OCI-LY7 (cell line): ENCODE results near the gene PAK3. TPM values are rescaled to one million over a fixed set of nuclear protein-coding genes. Genes with fewer than 3 reads are reported as not detected.

Source experiments
- BruUV-seq: library from RNA; stranded (reverse); fragments of 400-500 nt; replicated peaks from 2 replicates; lab custom pipeline; 2021; lab: Mats Ljungman, UMichigan
- CTCF ChIA-PET: fragments of 300-600 bp; sonication (Branson Sonifier 250); formaldehyde crosslinking; loops from one replicate; lab custom pipeline; 2022; ENCODE audit warnings: antibody characterized with exemption; ENCODE audit not compliant: unreplicated experiment; lab: Charles Lee
- POLR2A ChIA-PET: fragments of 300-600 bp; sonication (Branson Sonifier 250); formaldehyde crosslinking; loops from one replicate; lab custom pipeline; 2022; ENCODE audit warnings: antibody characterized with exemption; lab: Charles Lee
- DNase-seq: peaks from one replicate; pipeline ENCODE4 v3.0.0-alpha.2; 2015; ENCODE audit warnings: low spot score
- H2AFZ ChIP-seq: fragments of 200-600 bp; sonication (generic), shearing (Covaris generic); 2 replicates; pipeline ENCODE4 v1.6.1; 2014; ENCODE audit warnings: mild to moderate bottlenecking, antibody characterized with exemption, low read length, moderate library complexity
- H3K27ac ChIP-seq: fragments of 200-600 bp; sonication (generic); 2 replicates; pipeline ENCODE4 v1.5.1; 2014; ENCODE audit warnings: mixed run types, low read depth, mild to moderate bottlenecking, moderate library complexity, low read length, inconsistent platforms; ENCODE audit not compliant: poor library complexity, severe bottlenecking
- H3K36me3 ChIP-seq: fragments of 200-600 bp; sonication (generic); 2 replicates; pipeline ENCODE4 v1.6.1; 2014; ENCODE audit warnings: mild to moderate bottlenecking, antibody characterized with exemption, low read length, moderate library complexity, mixed read lengths; ENCODE audit not compliant: insufficient read depth
- H3K4me1 ChIP-seq: fragments of 200-600 bp; sonication (generic); 2 replicates; pipeline ENCODE4 v1.5.1; 2014; ENCODE audit warnings: mild to moderate bottlenecking, low read length; ENCODE audit not compliant: insufficient read depth, poor library complexity, severe bottlenecking
- H3K4me2 ChIP-seq: fragments of 200-600 bp; sonication (generic); 2 replicates; pipeline ENCODE4 v1.6.1; 2014; ENCODE audit warnings: mild to moderate bottlenecking, low read length
- H3K4me3 ChIP-seq: fragments of 200-600 bp; sonication (generic); 2 replicates; pipeline ENCODE4 v1.5.1; 2014; ENCODE audit warnings: mild to moderate bottlenecking, low read depth, low read length; ENCODE audit not compliant: poor library complexity, severe bottlenecking
- H3K79me2 ChIP-seq: fragments of 200-600 bp; sonication (generic); 2 replicates; pipeline ENCODE4 v1.6.1; 2016; ENCODE audit warnings: low read depth, mild to moderate bottlenecking, low read length, moderate library complexity, mixed read lengths; ENCODE audit not compliant: insufficient read depth
- H3K9me2 ChIP-seq: fragments of 200-600 bp; sonication (generic); 2 replicates; pipeline ENCODE4 v1.6.1; 2016; ENCODE audit warnings: mild to moderate bottlenecking, low read length, mixed read lengths; ENCODE audit not compliant: insufficient read depth
- H3K9me3 ChIP-seq: fragments of 200-600 bp; sonication (generic); 2 replicates; pipeline ENCODE4 v1.6.1; 2014; ENCODE audit warnings: mild to moderate bottlenecking, mixed run types, low read length, mixed read lengths
- H4K20me1 ChIP-seq: fragments of 200-600 bp; sonication (generic); 2 replicates; pipeline ENCODE4 v1.6.1; 2014; ENCODE audit warnings: mild to moderate bottlenecking, antibody characterized with exemption, low read length, moderate library complexity, mixed read lengths; ENCODE audit not compliant: insufficient read depth
- EZH2phosphoT487 ChIP-seq: fragments of 200-600 bp; sonication (generic); IDR thresholded peaks from 2 replicates; pipeline ENCODE4 v1.6.1; 2018; ENCODE audit warnings: low read depth, borderline replicate concordance, mild to moderate bottlenecking, mixed run types, antibody characterized with exemption, low read length, moderate library complexity, mixed read lengths
- intact Hi-C: fragments of 100-400 bp; cut with micrococcal nuclease; formaldehyde crosslinking; loops from one replicate; pipeline ENCODE4 v1.10.0; 2022; ENCODE audit not compliant: unreplicated experiment
- total RNA-seq, 2 experiments: library from RNA; depleted of rRNA in 1 of 2; stranded (reverse); fragments of >200 nt in 1 of 2; shearing (Covaris generic) in 1 of 2; gene quantifications; 2 replicates each; pipeline ENCODE4 v1.2.3, GENCODE V29; 2014 to 2022
- TF ChIP-seq, protein P1 (sequence below): fragments of 200-600 bp; sonication (generic); conservative IDR thresholded peaks from 2 replicates; pipeline ENCODE4 v1.5.1; 2014; ENCODE audit warnings: mild to moderate bottlenecking, antibody characterized with exemption, low read length, moderate library complexity, mixed read lengths

The PAK3 gene
- total RNA-seq, 2 experiments from 2014 or later: not detected

DNA sequence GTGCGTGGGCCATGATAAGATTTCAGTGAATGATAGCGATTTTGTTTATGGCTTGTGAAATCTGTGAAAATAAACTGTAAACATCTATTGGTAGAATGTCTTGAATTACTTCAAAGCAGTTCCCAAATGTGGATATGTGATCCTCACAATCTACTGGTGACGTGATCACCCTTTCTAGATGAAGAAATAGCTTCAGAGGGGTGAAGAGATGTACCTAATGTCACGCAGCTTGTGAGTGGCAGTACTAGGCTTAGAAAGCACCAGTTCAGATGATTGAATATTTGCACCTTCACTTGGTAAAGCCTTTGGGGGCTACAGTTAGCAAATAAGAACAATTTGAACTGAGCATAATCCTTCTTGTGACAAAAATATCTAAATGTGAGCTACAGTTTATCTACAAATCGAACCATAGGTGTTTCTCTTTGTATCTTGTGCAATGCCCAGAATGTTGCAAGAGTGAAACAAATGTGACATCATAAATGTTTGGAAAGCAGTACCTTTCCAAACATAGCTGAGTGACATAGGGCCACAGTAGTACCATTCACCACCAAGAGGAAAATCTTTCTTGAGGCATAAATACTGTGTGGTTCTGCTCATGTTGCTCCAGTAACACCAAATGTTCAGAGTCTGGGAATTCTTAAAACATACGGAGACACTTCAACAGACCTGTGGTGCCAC, 14.2 kb downstream of the PAK3 start:
- BruUV-seq: no TSS peak
- Histone ChIP-seq H2AFZ (no peak overlapping the region), H3K4me3 (no peak overlapping the region), H3K9me3 (no peaks in the 10 kb centered on the region), H3K9me2 (no peaks in the 10 kb centered on the region), H3K36me3 (no peaks in the 10 kb centered on the region), H3K79me2 (no peaks in the 10 kb centered on the region), H3K4me2 (no peak overlapping the region), H3K4me1 (no peaks in the 10 kb centered on the region), H4K20me1 (no peaks in the 10 kb centered on the region), H3K27ac (no peak overlapping the region)
- CTCF ChIA-PET: no interaction called here
- no peak for DNase-seq
- intact Hi-C loops: no loop called here
- POLR2A ChIA-PET: no interaction called here
- TF ChIP-seq EZH2phosphoT487: no peak
- TF ChIP-seq, protein P1, sequence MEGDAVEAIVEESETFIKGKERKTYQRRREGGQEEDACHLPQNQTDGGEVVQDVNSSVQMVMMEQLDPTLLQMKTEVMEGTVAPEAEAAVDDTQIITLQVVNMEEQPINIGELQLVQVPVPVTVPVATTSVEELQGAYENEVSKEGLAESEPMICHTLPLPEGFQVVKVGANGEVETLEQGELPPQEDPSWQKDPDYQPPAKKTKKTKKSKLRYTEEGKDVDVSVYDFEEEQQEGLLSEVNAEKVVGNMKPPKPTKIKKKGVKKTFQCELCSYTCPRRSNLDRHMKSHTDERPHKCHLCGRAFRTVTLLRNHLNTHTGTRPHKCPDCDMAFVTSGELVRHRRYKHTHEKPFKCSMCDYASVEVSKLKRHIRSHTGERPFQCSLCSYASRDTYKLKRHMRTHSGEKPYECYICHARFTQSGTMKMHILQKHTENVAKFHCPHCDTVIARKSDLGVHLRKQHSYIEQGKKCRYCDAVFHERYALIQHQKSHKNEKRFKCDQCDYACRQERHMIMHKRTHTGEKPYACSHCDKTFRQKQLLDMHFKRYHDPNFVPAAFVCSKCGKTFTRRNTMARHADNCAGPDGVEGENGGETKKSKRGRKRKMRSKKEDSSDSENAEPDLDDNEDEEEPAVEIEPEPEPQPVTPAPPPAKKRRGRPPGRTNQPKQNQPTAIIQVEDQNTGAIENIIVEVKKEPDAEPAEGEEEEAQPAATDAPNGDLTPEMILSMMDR: no peak

DNA sequence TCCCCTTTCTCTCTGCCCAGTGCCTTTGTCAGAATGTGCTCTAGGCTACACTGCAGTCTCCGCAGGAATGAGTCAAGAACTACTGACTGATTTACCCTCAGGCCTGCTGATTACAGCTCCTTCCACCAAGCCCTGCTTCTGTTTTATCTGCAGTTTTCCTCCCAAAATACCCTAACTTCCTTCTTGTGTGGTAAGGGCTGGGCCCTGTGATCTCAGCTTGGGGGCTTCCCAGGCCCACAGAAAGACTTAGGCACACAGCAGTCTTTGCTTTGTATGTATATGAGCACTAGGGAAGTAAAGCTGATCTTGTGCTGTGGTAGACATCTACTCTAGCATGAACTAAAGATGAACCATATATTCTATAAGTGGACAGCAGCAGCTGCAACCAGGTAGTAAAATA, 18.8 kb downstream of the PAK3 start:
- ChIA-PET CTCF (no interaction called here), POLR2A (no interaction called here)
- no peak overlapping the region for H2AFZ ChIP-seq
- H3K27ac ChIP-seq: no peak overlapping the region
- no peak for DNase-seq
- no peak overlapping the region for H3K4me2 ChIP-seq
- H4K20me1 ChIP-seq: no peaks in the 10 kb centered on the region
- no peaks in the 10 kb centered on the region for H3K79me2 ChIP-seq
- BruUV-seq: no TSS peak
- intact Hi-C loops: no loop called here
- no peaks in the 10 kb centered on the region for H3K9me2 ChIP-seq
- H3K36me3 ChIP-seq: no peaks in the 10 kb centered on the region
- H3K9me3 ChIP-seq: no peaks in the 10 kb centered on the region
- H3K4me3 ChIP-seq: no peak overlapping the region
- H3K4me1 ChIP-seq: no peaks in the 10 kb centered on the region
- TF ChIP-seq EZH2phosphoT487: no peak
- TF ChIP-seq, protein P1: no peak

DNA sequence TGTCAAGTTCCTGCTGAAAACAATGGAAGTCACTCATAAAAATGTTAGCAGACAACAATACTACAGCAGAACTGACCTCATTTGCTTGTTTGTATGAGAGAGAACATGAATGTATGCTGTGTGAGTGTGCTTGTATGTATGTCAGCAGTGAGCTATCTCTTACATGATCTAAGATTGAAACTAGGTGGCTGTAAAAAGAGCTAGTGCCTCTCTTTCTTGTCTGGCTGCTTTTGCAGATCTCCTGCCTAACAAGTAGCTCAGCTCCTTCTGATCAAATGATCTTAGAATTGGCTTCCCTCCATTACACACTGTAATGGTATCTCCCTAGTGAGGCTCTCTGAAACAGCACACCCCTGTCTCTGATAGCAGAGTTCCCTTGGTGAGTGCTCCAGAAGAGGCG, 20.7 kb downstream of the PAK3 start:
- Histone ChIP-seq H3K4me2 (no peak overlapping the region), H3K9me2 (no peaks in the 10 kb centered on the region), H3K4me3 (no peak overlapping the region), H3K4me1 (no peaks in the 10 kb centered on the region), H3K27ac (no peak overlapping the region), H4K20me1 (no peaks in the 10 kb centered on the region), H2AFZ (no peak overlapping the region), H3K9me3 (no peaks in the 10 kb centered on the region), H3K36me3 (no peaks in the 10 kb centered on the region), H3K79me2 (no peaks in the 10 kb centered on the region)
- no peak for DNase-seq
- TF ChIP-seq, protein P1: no peak
- TF ChIP-seq EZH2phosphoT487: no peak
- CTCF ChIA-PET: no interaction called here
- POLR2A ChIA-PET: interaction anchor here (0.6 kb wide), 1 partner anchor 130 kb away, joined by 4 read pairs; no protein-coding TSS in a partner anchor
- intact Hi-C loops: no loop called here
- BruUV-seq: no TSS peak
